ENCODE data around the gene ATP8A2.
"Not testable (repeated sequence)": the region's sequence is repeated elsewhere in the genome, so short reads cannot be mapped to it uniquely, and the experiment has no call there.

The ATP8A2 gene

GRCh38 chr13:25571237-25571636 is 199.5 kb downstream of the ATP8A2 start:
- no peak for DNase-seq

- not testable (repeated sequence) for DNase-seq
Measured at GRCh38 chr13:25572171-25572570, 200.4 kb downstream of the ATP8A2 start.

- DNase-seq, result peak; percentile 79
Measured at GRCh38 chr13:25574437-25575411, 202.9 kb downstream of the ATP8A2 start.

DNA sequence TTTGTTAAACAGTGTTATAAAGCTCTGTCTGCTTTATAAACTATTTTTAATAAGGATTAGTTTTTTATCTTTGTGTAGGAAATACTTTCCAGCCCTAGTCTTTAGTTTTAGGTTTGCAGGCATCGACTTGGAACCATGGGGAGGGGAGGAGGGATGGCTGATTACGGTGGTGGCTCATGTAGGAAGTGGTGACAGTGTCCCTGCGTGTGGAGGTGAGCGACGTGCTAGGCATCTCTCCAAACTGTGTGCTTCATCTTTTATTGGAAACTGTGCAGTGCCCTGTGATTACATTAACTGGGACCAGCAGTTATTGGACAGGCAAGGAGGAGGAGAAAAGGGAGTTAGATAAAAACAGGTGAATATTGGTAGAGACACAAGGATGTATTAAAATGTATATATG is 203.8 kb downstream of the ATP8A2 start:
- no peak for DNase-seq

GRCh38 chr13:25578526-25578925 is 206.8 kb downstream of the ATP8A2 start:
- DNase-seq, result no peak

DNA sequence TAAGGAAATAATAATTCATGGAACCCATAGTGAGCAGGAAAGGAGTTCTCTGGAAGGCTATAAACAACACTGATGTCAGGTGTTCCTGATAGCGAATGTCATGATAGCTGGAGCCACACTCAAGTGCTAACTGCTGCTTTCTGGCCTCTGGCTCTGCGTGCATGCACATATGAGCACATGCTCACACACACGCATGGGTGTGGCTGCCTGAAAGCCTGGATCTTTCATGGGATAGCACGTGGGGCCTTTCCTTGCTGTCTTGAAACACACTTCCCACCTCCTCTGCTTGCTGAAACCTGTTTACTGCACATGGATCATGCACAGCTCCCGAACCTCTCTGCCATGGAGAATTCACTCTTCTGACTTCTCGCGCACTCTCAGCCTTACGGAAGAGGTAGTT is 207.4 kb downstream of the ATP8A2 start:
- DNase-seq, result no peak

- DNase-seq, result no peak
Measured at GRCh38 chr13:25581351-25581750, 209.6 kb downstream of the ATP8A2 start.

DNA sequence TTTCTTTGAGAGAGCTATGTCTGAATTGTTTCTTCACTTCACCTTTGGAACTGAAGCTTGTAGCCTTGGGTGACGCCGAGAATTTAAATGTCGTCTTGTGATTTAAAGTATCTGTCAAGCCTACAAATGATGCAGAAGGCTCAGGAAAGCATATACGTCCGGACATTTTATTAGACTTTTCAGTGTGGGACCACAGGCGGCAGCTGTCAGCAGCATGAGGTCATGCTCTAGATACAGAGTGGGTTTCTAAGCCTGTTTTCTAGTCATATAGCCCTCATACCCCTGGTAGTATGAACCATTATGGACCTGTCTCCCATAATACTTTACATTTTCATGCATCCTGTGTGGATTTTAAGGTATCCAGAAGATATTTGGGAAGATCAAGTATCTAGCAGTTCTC is 212.3 kb downstream of the ATP8A2 start:
- DNase-seq, result no peak

- no peak for DNase-seq
Measured at GRCh38 chr13:25585000-25585399, 213.2 kb downstream of the ATP8A2 start.

DNA sequence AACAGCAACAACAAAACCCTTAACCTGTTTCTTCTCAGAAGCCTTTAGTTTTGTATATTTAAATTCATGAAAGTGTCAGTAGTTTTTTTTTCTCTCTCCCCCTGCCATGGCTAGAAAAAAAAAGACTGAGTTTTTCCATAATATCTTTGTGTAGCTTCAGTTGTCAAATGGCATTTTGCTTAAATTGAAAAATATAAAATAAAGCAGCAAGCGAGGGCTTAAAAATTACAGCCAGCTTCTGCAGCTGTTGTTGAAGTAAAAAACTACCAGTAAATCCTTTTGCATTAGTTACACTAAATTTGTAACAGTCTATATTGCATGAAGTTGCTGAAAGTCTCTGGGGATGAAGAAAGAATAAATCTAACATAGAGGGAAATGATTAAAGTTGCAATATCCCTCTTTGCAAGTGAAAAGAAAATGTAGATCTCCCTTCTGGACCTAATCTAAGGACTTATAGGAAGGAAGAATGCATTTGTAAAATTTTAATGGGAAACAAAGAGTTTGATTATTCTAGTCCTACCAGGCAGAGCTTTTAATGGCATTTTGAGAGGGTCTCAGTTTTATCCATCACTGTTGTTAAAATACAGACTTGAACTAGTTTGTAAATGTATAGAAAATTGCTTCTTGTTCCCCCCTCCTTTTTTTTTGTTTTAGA is 215.7 kb downstream of the ATP8A2 start:
- no peak for DNase-seq

DNA sequence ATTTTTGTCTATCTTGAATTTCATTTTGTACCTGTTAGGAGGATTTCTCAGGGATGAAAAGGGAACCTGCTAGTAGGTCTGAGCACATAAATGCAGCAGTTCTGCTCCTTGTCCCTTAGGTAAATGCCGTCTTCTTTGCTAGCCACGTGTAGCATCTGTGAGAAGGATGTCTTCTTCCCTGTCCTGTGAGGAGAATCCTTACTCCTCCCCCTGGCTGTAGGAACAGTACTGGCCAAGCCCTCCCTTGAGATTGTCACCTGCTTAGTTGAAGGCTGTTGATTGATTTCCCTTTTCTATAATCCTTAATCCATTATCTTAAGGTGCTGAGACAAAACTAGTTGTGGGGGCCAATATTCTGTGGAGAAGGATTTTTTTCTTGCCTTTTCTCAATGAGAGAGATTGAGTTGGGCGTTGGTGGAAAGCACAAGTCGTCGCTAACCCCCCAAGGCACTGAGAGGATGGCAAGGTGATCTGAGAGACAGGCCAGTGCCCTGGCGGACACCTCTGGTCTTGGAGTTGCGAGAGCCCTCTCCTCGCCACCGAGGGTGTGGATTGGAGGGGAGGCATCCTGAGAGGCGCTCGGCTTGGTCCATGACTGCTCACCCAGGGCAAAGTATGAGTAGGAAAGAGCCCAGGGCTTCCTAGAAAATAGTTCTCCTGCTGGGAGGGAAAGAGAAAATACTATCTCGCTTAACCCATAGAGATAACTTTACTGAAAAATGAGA is 216.7 kb downstream of the ATP8A2 start:
- no peak for DNase-seq

- no peak for DNase-seq
Measured at GRCh38 chr13:25598421-25598820, 226.6 kb downstream of the ATP8A2 start.

GRCh38 chr13:25602176-25602575 is 230.4 kb downstream of the ATP8A2 start:
- no peak for DNase-seq

GRCh38 chr13:25604106-25604505 is 232.3 kb downstream of the ATP8A2 start:
- no peak for DNase-seq

DNA sequence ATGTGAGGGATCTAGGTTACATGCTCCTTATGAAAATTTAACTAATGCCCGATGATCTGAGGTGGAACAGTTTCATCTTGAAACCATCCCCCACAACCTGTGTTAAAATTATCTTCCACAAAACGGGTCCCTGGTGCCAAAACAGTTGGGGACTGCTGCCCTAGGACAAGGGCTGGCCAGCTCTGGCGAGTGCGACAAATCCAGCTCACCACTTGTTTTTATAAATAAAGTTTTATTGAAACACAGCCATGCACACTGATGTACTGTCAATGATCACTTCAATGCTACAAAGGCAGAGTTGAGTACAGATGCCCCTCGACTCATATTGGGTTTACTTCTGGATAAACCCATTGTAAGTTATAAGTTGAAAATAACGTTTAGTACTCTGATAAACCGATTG is 235.3 kb downstream of the ATP8A2 start:
- DNase-seq, result no peak

DNA sequence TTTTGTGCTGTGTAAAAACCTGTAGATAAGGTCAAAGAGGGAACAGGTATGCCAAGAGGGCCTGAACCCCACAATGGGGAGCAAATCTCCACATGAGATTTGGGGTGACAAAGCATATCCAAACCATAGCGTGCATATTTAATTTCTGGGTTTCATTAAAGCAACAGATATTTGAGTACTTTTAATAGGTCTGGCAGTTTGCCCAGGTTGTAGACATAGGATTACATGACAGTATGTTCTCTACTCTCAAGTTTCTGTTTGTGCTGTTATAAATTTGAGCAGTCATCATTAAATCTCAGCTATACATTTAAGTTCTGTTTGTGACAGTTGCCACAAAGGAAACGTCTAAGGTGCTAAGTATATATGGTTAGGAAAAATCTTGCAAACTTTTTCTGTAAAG is 236.4 kb downstream of the ATP8A2 start:
- DNase-seq, result no peak

GRCh38 chr13:25616674-25617073 is 244.9 kb downstream of the ATP8A2 start:
- DNase-seq, result no peak

GRCh38 chr13:25619897-25620296 is 248.1 kb downstream of the ATP8A2 start:
- no peak for DNase-seq

DNA sequence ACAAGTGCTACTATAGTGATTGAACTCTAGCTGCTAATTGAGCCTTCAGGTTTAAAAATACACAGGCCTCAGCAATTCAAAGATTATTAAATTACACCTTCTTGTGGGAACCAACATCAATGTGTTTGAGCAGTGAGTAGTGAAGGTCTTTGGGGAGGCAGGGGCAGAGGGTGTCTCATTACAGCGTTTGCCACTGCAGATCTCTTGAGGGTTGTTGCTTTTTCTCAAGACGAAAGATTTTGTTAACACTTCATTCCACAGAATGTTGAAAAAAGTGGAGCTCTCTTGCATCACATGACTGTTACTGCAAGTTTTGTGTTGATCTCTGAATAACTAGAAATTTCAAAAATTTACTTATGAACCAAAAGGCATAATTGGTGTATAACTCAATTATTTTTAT is 253.6 kb downstream of the ATP8A2 start:
- DNase-seq, result no peak

GRCh38 chr13:25630329-25630900 is 258.6 kb downstream of the ATP8A2 start:
- no peak for DNase-seq

DNA sequence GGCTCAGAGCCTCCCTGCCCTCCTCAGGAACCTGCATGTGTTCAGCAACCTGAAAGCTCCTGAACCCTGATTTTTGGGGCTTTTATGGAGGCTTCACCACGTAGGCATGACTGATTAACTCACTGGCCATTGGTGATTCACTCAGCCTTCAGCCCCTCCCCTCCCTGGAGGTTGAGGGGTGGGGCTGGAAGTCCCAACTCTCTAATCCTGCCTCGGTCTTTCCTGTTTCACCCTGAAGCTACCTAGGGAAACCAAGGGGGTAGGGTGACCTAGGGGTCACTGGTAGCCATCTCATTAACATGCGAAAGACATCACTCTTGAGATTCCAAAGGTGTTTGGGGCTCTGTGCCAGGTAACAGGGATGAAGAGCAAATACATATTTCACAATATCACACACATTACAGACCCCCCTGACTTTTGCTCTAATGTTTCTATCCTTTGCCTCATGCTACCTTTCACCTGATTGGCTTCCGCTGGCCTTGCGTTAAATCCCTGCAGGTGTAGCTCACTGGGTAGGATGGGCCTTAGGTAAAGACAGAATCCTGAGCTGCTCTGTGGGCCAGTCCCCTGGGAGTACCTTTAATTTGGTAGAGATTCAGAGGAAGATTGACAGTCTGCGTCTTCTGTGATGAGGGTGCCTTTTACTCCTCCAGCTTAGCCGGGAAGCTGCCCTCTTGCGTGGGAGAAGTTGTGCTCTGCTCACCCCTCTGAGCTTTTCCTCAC is 260.6 kb downstream of the ATP8A2 start:
- no peak for DNase-seq

DNA sequence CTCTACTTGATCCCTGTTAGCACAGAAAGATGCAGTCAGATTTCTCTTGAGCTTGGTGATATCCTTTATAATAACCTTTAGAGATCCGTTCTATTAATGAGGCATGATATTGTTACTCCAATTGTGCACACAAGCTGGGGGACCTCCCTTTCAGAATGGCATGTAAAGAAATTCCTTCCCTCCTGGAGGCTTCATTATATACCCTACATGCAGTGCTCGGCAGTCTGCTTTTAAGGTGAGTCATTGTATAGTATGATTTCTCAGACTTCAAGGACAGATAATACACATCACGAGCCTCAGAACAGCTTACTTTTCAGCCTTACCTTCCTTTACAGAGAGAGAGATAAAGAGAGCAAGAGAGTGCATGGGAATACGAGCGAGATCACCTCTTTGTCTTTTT is 261.3 kb downstream of the ATP8A2 start:
- no peak for DNase-seq

- no peak for DNase-seq
Measured at GRCh38 chr13:25645681-25646080, 273.9 kb downstream of the ATP8A2 start.

All from SHP77 treated with DMSO at 0.1 percent for 48 hours (cell line).